Endothelial cell of umbilical vein (primary cell): ENCODE measurements around the gene SLC2A1.

Experiments used
- CTCF ChIP-seq, 2 donors: IDR thresholded peaks; 1 replicate in 1 of 2; 2 replicates in 1 of 2; pipeline ENCODE4 v1.5.1; 2011; ENCODE audit warnings: low read length in 2 of 2, mild to moderate bottlenecking in 2 of 2, moderate library complexity in 2 of 2, control low read depth in 1 of 2, inconsistent platforms in 1 of 2, low read depth in 1 of 2; ENCODE audit not compliant: insufficient read depth in 1 of 2; ENCODE audit errors: extremely low read depth in 1 of 2
- EZH2 ChIP-seq: IDR thresholded peaks from 2 replicates; pipeline ENCODE4 v1.6.1; 2012; ENCODE audit warnings: borderline replicate concordance, low read depth, mild to moderate bottlenecking, moderate library complexity, low read length, inconsistent platforms; ENCODE audit not compliant: severe bottlenecking
- FOS ChIP-seq: IDR thresholded peaks from 2 replicates; pipeline ENCODE4 v1.6.1; 2011; ENCODE audit warnings: mild to moderate bottlenecking, low read length, moderate library complexity, borderline replicate concordance; ENCODE audit not compliant: insufficient read depth
- GATA2 ChIP-seq: IDR thresholded peaks from 2 replicates; pipeline ENCODE4 v1.7.0; 2011; ENCODE audit warnings: low read depth, mild to moderate bottlenecking, moderate library complexity, mixed read lengths, low read length; ENCODE audit not compliant: insufficient read length, insufficient read depth
- JUN ChIP-seq: IDR thresholded peaks from 2 replicates; pipeline ENCODE4 v1.6.1; 2011; ENCODE audit warnings: borderline replicate concordance, low read depth; ENCODE audit not compliant: insufficient read length, insufficient read depth
- MAX ChIP-seq: IDR thresholded peaks from 2 replicates; pipeline ENCODE4 v1.6.1; 2011; ENCODE audit not compliant: insufficient read depth, insufficient read length
- MYC ChIP-seq: IDR thresholded peaks from one replicate; pipeline ENCODE4 v1.6.1; 2011; ENCODE audit warnings: mild to moderate bottlenecking, low read depth, low read length
- POLR2A ChIP-seq: IDR thresholded peaks from 2 replicates; pipeline ENCODE4 v1.6.1; 2012; ENCODE audit warnings: low read depth, mild to moderate bottlenecking, control low read depth, low read length
- POLR2AphosphoS5 ChIP-seq: IDR thresholded peaks from 2 replicates; pipeline ENCODE4 v1.6.1; 2012; ENCODE audit warnings: low read depth, mild to moderate bottlenecking, control low read depth, low read length, moderate library complexity; ENCODE audit not compliant: insufficient read depth

GRCh38 chr1:43005460-43006361 is 47.0 kb upstream of the SLC2A1 start:
- TF ChIP-seq CTCF (IDR thresholded peaks at IDR 0.05; ENCODE audit: extremely low read depth in 1 of 2, insufficient read depth in 1 of 2, low read depth in 1 of 2, low read length in 2 of 2) (no peak), POLR2A (no peak), POLR2AphosphoS5 (no peak), EZH2 (no peak), JUN (no peak), MAX (no peak), MYC (no peak), GATA2 (no peak), FOS (no peak)
